Measurements from ENCODE around the gene PSMG4.

- no peak for TF ChIP-seq POLR2AphosphoS5 (IDR thresholded peaks at IDR 0.05; ENCODE audit: low read length)
- no peak for TF ChIP-seq EP300 (IDR thresholded peaks at IDR 0.05; ENCODE audit: borderline replicate concordance in 1 of 2, control insufficient read depth in 1 of 2, low read depth in 2 of 2, low read length in 2 of 2)
- TF ChIP-seq, protein P1, sequence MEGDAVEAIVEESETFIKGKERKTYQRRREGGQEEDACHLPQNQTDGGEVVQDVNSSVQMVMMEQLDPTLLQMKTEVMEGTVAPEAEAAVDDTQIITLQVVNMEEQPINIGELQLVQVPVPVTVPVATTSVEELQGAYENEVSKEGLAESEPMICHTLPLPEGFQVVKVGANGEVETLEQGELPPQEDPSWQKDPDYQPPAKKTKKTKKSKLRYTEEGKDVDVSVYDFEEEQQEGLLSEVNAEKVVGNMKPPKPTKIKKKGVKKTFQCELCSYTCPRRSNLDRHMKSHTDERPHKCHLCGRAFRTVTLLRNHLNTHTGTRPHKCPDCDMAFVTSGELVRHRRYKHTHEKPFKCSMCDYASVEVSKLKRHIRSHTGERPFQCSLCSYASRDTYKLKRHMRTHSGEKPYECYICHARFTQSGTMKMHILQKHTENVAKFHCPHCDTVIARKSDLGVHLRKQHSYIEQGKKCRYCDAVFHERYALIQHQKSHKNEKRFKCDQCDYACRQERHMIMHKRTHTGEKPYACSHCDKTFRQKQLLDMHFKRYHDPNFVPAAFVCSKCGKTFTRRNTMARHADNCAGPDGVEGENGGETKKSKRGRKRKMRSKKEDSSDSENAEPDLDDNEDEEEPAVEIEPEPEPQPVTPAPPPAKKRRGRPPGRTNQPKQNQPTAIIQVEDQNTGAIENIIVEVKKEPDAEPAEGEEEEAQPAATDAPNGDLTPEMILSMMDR (IDR thresholded peaks at IDR 0.05 in 2 of 3, conservative IDR thresholded peaks at IDR 0.05 in 1 of 3; ENCODE audit: control insufficient read depth in 2 of 3, extremely low read depth in 1 of 3, insufficient read depth in 1 of 3, low read depth in 3 of 3, low read length in 3 of 3), result no peak
- no peak for TF ChIP-seq ATF7 (IDR thresholded peaks at IDR 0.05; ENCODE audit: low read depth)
- TF ChIP-seq PKNOX1 (IDR thresholded peaks at IDR 0.05), result no peak
- no peak for TF ChIP-seq PAX8 (IDR thresholded peaks at IDR 0.05)
- no peak for TF ChIP-seq POLR2A (IDR thresholded peaks at IDR 0.05; ENCODE audit: low read depth, low read length)
- TF ChIP-seq TAF1 (IDR thresholded peaks at IDR 0.05; ENCODE audit: borderline replicate concordance, low read depth, low read length), result no peak
- no peak for TF ChIP-seq USF1 (IDR thresholded peaks at IDR 0.05; ENCODE audit: borderline replicate concordance, extremely low read length, insufficient read depth, low read depth, low read length)
- TF ChIP-seq TCF3 (IDR thresholded peaks at IDR 0.05; ENCODE audit: borderline replicate concordance, insufficient read depth, low read depth, low read length), result no peak
- TF ChIP-seq MYC (IDR thresholded peaks at IDR 0.05; ENCODE audit: insufficient read depth, insufficient read length, insufficient replicate concordance, low read length, severe bottlenecking), result no peak
- no peak for TF ChIP-seq ZNF217 (IDR thresholded peaks at IDR 0.05)
- TF ChIP-seq RFX5 (IDR thresholded peaks at IDR 0.05; ENCODE audit: low read depth, low read length), result no peak
Measured at GRCh38 chr6:3294396-3294795, 35.6 kb downstream of the PSMG4 start.

Measured in GM12878 (cell line).